GM18498 (cell line): Measurements from ENCODE around the gene TRIM29.

Source experiments
- ATAC-seq: cut with Tn5 transposase; IDR thresholded peaks from one replicate; pipeline ENCODE4 v1.9.1; 2021; ENCODE audit warnings: mild to moderate bottlenecking, moderate library complexity; ENCODE audit not compliant: unreplicated experiment

TRIM29 gene

DNA sequence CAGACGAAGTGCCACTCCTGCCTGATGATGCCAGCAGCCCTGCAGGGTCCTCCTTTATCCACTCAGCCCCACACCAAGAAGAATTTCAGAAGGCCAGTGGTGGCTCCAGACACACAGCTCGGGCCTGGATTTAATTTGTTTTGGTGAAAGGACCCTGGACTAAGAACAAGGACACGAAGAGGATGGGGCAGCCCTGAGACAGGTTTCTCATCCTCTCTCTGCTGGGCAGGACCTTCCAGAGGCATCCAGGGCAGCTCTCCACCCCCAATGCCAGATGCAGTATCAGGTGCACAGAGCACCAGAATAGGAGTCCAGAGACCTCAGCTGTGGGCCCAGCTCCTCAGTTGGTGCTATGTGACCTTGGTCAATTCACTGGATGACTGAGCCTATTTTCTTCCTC is 72.0 kb downstream of the TRIM29 start:
- no peak for ATAC-seq

DNA sequence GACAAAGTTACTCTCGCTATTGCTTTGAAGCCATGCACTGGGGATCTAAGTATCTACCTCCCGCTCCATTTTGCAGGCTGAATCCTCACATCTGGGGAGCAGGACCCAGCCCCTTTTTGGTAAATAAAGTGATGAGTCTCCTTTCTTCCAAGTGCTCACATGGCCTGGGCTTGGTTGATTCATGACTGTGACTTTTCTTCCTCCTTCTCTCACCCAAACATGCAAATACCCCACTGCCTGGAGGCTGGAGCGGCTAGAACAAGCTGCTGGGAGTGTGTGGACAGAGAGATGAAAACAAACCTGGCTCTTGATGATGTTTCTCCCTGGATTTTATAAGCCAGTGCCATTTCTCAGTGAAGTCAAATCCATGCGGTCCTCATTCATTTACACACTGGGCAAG is 72.7 kb downstream of the TRIM29 start:
- ATAC-seq: no peak

DNA sequence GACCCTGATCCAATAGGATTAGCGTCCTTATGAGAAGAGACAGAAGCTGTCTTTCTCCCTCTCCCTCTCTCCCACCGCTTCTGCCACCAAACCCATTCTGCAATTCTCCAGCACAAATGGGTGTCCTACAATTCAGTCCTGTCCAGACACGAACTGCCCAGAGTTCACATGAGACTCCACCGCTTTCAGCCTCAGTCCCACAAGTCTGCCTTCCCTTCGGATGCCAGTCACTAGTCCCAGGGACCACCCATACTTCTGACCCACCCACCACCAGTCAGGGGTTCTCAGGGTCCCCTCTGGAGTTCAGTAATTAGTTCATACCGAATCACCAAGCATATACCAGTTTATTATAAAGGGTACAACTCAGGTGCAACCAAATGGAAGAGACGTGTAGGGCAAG is 73.6 kb downstream of the TRIM29 start:
- ATAC-seq: no peak

DNA sequence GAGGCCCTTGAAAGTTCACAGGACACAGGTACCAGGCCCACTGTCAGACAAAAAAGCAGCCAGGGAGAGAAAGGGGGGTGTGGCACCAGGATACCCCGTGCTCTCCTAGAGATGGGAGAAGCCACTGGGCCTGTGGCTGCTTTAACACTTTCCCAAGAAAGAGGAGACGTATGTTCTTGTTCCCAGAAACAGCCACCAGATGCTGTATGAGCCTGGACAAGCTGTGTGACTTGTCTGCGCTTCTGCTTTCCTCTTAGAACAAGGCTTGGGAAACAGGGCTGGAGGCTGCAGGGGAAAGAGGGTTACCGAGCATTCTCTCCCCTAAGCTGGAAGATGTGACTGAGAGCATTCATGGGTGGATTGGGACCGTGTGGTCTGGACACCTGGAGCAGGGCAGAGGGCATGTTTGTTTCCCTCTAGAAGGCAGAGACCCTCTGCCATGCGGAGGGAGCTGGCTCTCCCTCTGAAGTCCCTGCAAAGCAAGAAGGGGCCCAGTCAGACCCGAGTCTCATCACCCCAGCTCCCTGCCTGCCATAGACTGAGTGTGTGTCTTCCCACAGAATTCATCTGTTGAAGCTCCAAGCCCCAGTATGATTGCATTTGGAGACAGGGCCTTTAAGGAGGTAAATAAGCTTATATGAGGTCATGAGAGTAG is 74.1 kb downstream of the TRIM29 start:
- no peak for ATAC-seq

DNA sequence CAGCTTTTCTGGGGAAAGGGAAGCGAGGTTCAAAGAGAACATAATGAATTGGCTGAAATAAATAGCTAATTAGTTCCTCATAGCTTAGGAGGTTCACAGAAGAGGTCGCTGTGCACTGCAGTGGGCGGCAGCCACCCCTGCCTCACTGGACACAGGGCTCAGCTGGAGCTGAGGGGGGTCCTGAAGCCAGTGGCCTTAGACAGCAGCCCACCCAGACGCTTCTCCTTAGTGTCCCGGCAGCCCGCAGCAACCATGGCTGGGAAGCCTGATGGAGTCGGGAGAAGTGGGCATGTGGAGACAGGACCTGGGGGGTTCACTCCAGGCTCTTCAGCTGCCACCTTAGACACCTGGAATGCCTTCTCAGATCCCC is 75.4 kb downstream of the TRIM29 start:
- no peak for ATAC-seq

DNA sequence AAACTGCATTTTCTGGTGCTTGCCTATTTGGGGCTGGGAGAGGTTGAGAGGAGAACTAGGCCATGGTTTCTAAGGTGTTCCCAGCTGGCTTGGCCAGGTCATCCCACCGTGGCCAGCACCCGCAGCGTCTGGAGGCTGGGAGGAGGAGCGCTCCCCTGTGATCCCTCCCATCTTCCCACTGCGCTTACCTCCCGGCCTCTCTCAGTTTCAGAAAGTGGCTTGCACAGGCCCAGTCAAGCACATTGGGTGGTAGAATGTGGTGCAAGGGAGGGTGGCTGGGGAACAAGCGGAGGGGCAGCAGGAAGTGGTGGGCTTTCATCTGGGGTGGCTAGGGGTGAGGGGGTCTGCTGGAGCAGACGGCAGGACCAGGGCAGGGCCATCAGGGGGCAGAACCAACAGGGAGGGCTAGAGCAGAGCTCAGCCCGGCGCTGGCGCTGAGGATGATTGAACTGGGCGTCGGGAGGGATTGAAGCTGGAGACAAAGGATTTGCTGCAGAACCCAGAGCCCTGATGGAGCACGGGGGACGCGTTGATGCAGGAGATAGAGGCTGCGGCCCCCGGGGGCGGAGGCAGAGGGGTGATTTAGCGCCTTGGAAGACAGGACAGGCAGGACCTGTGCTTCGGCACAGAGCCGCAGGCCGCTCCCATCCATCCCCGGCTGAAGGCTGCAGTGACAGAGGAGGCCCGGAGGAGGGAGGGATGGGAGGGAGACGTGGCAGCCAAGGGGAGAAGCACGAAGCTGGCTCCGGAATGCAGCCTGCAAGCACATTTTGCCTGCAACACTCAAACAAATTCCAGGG is 76.0 kb downstream of the TRIM29 start:
- ATAC-seq: no peak
